ENCODE data around the gene ANAPC2. TPM values are rescaled to one million over a fixed set of nuclear protein-coding genes. Genes with fewer than 3 reads are reported as not detected.
"Not testable (repeated sequence)": the region's sequence is repeated elsewhere in the genome, so short reads cannot be mapped to it uniquely, and the experiment has no call there.

The ANAPC2 gene
- total RNA-seq, 1 donor from 2014 or later = 28.7 TPM

DNA sequence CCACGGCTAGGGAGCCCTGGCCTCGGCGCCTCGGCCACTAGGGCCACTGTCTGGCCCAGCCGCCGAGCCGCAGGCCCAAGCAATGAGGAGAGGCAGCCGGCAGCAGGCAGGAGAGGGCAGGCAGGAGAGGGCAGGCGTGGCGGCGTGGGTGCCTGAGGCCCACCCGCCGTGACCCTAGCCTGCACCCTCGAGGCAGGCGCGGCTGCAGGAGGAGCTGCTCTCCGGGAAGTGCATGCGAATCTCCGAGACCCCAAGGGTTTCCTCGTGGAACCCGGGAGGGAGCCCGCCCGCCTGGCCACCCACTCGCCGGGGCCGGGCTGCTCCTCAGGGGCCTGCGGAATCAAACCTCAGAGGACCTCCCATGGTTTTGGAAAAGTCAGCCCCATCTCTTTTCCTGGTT is 40.1 kb downstream of the ANAPC2 start:
- DNase-seq (ENCODE audit: low read depth) = no peak

DNA sequence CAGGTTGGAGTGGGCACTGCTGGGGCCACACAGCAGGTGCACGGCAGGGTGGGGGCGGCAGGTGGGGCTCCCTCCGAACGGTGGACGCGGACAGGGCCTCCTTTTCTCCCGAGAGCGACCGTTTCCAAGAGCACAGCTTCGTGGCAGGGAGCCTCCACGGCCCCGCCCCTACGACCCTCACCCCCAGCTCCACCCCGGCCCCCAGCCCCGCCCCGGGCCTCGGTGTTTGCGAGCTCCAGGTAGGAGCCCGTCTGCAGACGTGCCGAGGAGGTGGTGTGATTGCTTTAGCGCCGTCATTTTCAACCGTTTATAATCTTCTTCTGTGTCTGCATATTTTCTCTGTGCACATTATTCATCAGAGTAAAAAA is 40.6 kb downstream of the ANAPC2 start:
- no peak for DNase-seq (ENCODE audit: low read depth)

DNA sequence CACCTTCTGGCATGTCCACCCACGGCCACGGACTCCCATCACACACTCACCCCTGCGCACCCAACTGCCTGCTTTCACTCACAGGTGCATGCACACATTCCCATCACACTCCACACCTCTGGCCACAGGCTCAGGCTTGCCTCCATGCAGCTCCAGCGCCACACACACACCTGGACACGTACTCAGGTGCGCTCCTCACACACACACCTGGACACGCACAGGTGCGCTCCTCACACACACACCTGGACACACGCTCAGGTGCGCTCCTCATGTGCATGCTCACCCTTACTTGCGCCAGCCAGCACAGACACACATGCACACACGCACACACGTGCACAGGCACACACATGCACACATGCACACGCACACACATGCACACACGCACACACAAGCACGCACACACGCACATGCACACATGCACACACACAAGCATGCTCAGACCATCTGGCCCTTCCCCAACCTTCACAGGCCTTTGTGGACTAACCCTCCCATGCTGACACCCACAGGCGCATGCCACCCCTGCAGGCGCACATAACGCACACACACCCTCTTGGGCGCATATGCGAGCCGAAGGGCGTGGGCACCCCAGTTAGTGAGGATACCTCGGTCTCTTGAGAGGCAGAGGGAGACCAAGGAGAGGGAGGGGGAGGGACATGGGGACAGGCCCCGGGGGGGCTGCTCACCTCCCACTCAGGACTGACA is 41.1 kb downstream of the ANAPC2 start:
- DNase-seq (ENCODE audit: low read depth) = no peak

DNA sequence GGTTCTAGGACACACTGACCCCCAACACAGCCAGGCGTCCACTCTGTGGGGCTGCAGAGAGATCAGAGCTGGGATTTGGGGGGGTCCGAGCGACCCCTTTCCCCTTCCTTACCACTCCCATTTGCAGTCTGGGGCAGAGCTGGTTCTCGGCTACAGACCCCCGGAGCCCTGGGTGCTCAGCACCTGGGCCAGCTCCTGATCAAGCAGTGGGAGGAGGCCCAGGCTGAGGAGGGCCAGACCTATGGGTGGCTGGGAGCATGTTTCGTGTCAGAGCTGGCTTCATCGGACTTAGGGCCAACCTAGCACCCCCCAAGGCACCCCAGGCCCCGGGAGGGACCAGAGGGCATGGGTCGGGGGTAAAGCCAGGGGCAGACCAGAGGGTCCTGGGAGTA is 41.8 kb downstream of the ANAPC2 start:
- no peak for DNase-seq (ENCODE audit: low read depth)

DNA sequence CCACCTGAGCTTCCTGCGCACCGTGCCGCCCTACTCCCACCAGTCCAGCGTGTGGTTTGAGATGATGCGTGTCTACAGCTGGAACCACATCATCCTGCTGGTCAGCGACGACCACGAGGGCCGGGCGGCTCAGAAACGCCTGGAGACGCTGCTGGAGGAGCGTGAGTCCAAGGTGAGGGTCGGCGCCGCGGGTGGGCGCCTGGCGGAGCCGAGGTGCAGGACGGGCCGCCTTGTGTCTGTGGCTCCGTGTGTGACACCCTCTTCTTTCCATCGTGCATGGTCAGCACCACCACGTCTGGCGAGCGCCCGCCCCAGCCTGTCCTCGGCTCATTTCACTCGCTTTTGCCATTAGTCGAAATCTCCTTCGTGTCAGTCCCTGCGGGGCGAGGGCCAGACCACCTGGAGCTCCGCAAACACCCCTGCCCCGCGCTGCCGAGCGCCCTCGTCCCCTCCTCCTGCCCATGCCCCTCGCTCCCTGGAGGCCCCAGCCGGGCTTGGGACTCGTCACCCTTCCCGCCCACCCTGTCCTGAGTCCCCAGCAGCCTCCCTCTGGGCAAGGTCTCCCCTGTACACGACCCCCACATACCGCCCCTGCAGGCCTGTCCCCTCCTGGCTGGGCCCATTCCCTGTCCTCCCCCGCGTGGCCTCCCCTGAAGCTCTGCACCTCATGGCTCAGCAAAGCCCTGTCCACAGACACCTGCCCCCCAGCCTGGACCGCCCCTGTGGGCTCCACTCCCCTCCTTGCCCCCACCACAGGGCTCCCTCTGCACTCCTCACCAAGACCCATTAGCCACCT is 42.4 kb downstream of the ANAPC2 start:
- no peak for DNase-seq (ENCODE audit: low read depth)

DNA sequence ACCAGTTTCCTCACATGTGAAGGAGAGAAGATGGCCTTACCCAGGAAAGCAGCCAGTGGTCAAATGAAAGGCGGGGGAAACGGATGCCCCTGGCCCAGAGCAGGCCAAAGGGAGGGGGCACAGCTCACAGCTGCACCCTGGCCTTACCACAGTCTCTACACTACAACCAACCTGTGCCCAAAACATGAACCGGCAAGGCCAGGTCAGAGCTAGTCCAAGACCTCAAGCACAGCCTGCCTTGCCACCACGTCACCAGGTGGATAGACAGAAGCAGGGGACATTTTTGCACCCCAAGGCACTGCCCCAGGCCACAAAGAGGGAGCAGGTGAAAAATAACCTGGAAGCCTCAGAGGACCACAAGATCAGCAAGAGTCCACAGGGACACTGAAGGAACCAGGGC is 44.9 kb downstream of the ANAPC2 start:
- no peak for DNase-seq (ENCODE audit: low read depth)

DNA sequence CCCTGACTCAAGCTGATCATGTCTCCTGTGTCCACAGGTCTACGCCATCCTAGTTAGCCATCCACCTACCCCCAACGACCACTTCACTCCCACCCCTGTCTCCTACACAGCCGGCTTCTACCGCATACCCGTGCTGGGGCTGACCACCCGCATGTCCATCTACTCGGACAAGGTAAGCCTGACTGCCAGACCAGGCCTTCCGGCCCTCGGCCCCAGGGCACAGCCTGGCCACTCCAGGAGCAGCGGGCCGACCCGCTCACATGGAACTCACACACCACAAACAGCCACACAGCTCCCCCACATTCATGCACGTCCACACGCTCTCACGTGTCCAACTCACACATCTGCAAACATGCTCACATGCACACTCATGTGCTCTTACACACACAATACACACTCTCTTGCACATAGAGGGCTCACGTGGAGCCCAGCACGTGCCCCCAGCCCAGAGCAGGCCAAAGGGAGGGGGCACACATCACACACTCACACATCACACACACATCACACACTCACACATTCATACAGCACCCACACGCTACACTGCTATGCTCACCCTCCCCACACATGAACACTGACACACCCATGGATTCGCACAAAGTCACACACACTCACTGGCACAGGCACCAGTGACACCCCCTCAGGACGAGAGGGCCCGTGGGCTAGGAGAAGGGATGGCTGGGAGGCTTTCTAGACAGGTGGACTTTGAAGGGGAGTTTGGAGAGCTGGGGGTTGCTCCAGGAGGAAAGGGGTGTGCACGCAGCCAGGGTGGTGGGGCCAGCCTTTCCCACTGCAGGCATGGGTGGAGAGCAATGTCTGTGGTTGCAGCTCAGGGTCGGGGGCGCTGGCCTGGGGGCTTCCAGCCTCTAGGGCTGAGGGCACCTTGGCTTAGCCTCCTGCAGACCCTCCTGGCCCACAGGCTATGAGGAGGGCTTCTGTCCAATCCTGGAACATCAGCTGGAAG is 46.1 kb downstream of the ANAPC2 start:
- DNase-seq (ENCODE audit: low read depth) = no peak

DNA sequence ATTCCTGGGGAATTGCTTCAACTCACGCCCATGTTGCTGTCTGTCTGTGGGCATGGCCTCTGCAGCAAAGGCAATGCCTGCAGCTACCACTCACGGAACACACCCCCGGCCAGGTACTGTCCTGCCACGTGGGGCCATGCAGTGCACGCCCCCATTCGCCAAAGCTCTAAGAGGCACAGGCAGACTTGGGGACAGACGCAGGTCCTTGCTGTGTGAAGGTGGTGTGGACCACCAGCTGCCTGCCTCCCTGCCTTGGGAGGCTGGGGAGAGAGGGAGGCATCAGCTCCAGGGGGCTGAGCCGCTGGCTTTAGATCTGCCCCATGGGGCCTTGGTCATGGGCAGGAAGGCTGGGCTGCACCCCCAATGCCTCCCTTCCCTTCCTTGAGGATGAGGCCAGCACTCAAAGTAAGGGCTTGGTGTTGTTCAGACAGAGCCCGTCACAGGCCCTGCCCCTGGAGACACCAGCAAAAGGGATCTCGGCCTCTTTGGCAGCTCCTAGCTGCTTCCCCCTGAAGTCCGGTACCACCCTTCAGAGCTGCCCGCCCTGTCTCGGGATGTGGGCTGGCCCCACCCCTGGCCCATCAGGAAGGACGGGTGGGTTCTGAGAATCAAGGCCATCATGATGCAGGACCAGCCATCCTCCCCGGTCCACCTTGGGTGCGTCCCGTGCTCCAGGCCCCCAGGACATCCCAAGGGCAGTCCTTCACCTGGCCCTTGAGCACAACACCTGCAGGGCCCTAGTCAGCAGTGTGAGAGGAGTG is 47.1 kb downstream of the ANAPC2 start:
- no peak for DNase-seq (ENCODE audit: low read depth)

DNA sequence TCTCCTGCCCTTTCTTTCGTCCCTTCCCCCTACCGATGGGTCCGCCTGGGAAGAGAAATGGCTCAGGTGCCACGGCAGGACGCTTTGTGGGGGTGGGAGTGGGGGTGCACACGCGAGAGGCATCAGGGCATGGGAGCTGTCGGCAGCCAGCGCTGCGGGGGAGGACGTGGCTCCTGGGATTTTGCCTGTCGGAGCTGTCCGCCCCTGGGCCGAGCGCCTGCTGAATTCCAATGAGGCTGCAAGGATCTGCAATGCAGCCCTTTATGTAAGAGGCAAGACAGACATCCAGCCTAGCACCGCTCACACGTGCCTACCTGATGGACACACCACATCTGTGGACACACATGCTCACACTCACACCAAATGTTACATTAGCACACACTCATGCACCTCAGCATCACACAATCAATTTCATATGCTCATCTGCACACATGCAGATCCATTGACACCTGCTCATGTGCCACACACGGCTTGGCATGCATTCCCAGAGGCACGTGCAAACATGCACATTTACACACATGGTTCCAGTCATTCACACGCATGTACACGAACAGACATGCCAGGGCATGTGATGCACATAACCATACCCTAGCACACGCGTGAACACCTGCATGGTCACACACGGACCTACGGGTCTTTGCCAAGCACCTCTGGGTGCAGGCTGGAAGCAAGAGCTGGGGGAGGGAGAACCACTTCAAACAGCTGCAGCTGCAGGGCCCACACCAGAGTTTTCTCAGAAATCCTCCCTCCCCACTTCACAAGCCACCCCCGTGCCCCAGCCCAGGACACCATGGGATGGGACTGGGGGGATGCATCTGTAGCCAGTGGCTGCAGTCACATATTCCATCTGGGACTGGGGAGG is 48.0 kb downstream of the ANAPC2 start:
- DNase-seq (ENCODE audit: low read depth) = no peak

DNA sequence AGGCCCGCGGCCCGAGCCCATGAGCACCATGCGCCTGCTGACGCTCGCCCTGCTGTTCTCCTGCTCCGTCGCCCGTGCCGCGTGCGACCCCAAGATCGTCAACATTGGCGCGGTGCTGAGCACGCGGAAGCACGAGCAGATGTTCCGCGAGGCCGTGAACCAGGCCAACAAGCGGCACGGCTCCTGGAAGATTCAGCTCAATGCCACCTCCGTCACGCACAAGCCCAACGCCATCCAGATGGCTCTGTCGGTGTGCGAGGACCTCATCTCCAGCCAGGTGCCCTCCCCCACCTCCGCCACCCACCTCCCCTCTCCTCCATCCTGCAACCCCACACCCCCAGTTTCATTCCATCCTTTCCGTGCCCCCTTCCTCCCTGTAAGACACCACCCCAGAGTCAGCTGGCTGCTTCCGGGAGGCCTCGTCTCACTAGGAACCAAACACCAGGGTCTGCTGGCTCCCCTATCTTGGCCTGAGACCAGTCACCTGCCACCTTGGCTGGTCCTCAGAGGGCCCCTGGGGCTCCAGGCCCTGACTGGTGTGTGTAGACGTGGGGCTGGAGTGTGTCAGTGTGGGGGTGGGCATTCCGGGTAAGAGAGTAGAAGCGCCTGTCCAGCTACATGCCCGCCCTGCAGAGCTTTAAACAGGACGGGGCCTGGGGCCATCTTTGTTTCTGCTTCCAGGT is 48.8 kb downstream of the ANAPC2 start:
- DNase-seq (ENCODE audit: low read depth) = no peak

DNA sequence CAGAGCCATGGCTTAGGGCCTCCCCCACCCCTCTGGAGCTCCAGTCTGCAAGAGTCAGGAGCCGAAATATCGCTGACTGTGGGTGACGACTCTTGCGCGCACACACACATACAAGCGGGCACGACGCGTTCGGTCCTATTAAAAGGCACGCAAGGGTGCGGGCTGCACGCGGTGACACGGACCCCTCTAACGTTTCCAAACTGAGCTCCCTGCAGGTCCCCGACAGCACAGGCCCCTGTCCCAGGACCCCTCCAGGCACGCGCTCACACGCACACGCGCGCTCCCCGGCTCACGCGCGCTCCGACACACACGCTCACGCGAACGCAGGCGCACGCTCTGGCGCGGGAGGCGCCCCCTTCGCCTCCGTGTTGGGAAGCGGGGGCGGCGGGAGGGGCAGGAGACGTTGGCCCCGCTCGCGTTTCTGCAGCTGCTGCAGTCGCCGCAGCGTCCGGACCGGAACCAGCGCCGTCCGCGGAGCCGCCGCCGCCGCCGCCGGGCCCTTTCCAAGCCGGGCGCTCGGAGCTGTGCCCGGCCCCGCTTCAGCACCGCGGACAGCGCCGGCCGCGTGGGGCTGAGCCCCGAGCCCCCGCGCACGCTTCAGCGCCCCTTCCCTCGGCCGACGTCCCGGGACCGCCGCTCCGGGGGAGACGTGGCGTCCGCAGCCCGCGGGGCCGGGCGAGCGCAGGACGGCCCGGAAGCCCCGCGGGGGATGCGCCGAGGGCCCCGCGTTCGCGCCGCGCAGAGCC is 49.5 kb downstream of the ANAPC2 start, which contains the start of gene GRIN1:
GRIN1 (plus strand) TSS at position 433 of the 746 bp plus-strand sequence. CDS start 333 bp downstream, outside the sequence.
- peak; percentile 36 for DNase-seq (ENCODE audit: low read depth)

DNA sequence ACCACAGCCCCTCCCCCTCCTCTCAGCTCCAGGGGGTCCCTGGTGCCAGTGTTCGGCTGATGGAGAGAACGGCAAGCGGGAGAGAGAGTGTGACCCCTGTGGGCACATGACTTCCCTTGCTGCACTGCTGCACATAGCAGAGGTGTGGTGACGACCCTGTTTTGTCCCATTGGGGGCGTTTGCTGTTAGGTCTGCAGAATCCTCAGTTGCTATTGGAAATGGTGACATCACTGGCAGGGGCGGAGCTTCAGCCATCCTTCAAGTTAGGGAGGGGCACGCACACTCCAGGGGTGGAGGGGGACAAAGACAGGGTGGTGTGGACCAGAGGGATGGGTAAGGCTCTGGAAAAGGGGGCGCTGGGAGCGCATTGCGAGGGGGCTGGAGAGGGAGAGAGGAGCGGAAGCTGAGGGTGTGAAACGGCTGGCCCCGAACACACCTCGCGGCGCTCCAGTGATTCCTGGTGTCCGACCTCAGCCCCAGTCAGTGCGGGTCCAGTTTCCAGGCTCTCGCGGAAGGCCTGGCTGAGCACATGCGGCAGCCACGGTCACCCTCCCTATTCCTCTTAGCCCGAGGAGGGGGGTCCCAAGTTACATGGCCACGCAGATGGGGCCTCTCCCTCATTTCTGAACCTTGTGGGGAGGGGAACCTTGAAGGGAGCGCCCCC is 50.2 kb downstream of the ANAPC2 start:
- DNase-seq (ENCODE audit: low read depth) = no peak

DNA sequence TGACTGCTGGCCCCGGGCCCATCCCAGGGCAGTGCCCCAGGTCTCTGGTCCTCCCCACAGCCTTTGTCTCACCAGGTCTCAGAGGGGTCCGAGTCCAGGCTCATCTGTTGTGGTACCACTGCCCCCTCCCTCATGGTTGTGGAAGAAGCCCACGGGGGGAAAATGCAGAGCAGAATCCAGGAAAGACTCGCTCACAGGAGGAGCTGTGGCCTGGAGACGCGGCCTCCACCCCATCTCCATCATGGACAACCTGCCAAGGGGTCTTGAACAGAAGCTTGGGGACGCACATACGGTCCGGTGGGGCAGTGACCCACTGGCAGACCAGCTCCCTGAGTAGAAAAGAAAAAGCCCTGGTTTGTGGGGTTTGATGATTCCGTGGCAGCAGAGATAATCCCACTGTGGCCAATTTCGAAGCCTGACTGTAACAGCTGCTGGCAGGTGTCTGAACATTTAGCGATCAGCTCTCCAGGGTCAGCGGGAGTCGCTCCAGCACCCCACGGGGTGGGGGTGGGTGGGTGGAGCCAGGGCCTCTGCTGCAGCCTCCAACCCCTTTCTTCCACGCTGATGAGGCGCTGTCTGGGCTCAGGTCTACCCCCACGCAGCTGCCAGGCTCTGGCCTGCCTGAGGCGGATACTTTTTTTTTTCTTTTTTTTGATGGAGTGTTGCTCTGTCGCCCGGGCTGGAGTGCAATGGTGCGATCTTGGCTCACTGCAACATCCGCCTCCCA is 51.3 kb downstream of the ANAPC2 start:
- peak; percentile 71 for DNase-seq (ENCODE audit: low read depth)

DNA sequence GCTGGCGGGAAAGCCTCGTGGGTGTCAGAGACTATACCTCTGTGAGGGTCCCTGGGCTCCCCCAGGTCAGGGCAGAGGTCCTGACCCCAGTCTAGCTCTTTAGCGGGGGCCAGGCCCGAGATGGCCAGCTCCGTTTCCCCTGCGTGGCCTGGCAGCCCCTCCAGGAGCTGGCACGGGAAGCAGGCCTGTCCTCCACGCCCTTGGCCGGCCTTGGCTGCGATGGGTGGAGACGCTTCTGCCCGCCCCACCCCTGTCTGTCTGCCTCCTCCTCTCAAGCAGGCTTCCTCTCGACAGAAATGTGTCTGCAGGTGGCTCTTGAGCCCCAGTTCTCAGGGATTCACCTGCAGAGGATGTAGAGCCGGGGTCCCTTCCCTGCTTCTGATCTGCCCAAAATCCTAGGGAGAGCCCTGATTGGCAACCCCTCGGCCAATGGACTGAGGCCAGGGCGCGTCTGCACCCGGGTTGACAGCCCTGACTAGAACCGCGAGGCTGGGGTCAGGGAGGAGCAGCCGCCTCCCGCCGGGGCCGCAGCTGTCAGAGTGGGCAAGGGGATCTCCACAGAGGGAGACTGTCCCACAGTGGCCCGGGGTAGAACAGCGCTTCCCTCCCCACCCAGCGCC is 52.0 kb downstream of the ANAPC2 start:
- DNase-seq (ENCODE audit: low read depth) = peak; percentile 33

DNA sequence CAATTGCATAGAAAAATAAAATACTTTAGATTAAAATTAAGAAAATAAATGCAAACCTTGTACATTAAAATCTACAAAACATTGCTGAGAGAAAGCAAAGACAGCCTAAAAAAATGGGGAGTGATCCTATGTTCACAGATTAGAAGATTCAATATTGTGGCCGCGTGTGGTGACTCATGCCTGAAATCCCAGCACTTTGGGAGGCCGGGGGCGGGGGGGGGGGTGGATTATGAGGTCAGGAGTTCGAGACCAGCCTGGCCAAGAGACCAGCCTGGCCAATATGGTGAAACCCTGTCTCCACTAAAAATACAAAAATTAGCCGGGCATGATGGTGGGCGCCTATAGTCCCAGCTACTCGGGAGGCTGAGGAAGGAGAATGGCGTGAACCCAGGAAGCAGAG is 53.2 kb downstream of the ANAPC2 start:
- not testable (repeated sequence) for DNase-seq (ENCODE audit: low read depth)

DNA sequence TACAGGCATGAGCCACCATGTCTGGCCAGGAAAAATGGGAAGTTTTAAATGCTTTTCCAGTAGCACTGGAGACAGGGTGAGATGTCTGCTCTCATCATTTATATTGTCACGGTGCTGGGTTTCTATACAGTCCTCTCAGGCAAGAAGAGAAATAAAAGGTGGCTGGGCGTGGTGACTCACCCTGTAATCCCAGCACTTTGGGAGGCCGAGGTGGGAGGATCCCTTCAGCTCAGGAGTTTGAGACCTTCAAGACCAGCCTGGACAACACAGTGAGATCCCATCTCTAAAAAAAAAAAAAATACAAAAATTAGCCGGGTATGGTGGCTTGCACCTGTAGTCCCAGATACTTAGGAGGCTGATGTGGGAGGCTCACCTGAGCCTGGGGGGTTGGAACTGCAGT is 54.2 kb downstream of the ANAPC2 start:
- DNase-seq (ENCODE audit: low read depth) = no peak
